ENCODE measurements around the gene FCN3. TPM values are rescaled to one million over a fixed set of nuclear protein-coding genes. Genes with fewer than 3 reads are reported as not detected.
A peak's percentile ranks its signal among the peaks of the same experiment; 100 is the strongest.

The FCN3 gene
- total RNA-seq, 4 donors from 2014 or later: 2.3 to 7.1 (median 3.7) TPM

DNA sequence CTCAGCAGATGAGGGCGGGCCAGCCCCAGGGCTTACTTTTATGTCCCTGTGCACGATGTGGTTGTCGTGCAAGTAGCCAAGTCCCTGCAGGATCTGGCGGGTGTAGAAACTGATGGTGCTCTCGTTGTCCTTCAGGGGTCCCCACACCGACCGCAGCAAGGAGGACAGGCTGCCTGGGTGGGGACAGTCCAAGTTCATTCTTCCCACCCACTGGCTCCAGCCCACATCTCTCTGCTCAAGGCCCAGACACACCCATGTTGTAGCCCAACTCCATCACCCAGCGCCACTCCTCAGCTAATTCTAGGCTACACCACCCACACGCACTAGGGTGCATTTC lies 14.8 kb downstream of the FCN3 start:
- no peak for TF ChIP-seq POLR2AphosphoS5 (IDR thresholded peaks at IDR 0.05)
- TF ChIP-seq, protein P1, sequence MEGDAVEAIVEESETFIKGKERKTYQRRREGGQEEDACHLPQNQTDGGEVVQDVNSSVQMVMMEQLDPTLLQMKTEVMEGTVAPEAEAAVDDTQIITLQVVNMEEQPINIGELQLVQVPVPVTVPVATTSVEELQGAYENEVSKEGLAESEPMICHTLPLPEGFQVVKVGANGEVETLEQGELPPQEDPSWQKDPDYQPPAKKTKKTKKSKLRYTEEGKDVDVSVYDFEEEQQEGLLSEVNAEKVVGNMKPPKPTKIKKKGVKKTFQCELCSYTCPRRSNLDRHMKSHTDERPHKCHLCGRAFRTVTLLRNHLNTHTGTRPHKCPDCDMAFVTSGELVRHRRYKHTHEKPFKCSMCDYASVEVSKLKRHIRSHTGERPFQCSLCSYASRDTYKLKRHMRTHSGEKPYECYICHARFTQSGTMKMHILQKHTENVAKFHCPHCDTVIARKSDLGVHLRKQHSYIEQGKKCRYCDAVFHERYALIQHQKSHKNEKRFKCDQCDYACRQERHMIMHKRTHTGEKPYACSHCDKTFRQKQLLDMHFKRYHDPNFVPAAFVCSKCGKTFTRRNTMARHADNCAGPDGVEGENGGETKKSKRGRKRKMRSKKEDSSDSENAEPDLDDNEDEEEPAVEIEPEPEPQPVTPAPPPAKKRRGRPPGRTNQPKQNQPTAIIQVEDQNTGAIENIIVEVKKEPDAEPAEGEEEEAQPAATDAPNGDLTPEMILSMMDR (IDR thresholded peaks at IDR 0.05): no peak
- Histone ChIP-seq H3K27me3 (no peaks in the 10 kb centered on the region), H3K36me3 (peaks cover 96% of the 10 kb centered on the region), H3K4me1 (peaks cover 46% of the 10 kb centered on the region), H3K27ac (no peak overlapping the region), H3K4me3 (no peak overlapping the region), H3K9me3 (no peaks in the 10 kb centered on the region)
- DNase-seq (ENCODE audit: low spot score in 2 of 2): no peak
- WGBS: 69% methylated on average over 3 of the region's 9 CpGs

DNA sequence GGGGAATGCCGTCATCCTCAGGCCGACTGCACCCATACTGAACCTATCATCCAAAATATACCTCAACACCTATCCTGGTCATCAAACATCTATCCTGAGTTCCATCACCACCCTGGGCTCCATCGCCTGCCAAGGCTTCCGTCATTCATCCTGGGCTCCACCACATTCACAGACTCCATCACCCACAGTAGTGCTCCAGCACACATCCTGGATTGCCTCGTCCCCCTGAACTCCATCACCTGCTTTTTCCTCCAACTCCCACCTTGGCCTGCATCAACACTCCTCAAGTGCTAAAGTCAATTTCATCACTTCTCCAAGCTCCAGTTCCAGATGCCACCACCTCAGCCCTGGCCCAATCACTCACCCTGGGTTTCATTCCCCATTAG lies 15.7 kb downstream of the FCN3 start:
- Histone ChIP-seq H3K4me3 (no peak overlapping the region), H3K4me1 (peaks cover 37% of the 10 kb centered on the region), H3K27me3 (no peaks in the 10 kb centered on the region), H3K27ac (no peak overlapping the region), H3K9me3 (no peaks in the 10 kb centered on the region), H3K36me3 (peaks cover 97% of the 10 kb centered on the region)
- TF ChIP-seq EP300 (IDR thresholded peaks at IDR 0.05) (no peak), POLR2A (IDR thresholded peaks at IDR 0.05) (no peak), POLR2AphosphoS5 (IDR thresholded peaks at IDR 0.05) (no peak)
- TF ChIP-seq, protein P1 (IDR thresholded peaks at IDR 0.05): no peak
- no peak for DNase-seq (ENCODE audit: low spot score in 2 of 2)
- WGBS: 92% methylated on average over 5 of the region's 5 CpGs

DNA sequence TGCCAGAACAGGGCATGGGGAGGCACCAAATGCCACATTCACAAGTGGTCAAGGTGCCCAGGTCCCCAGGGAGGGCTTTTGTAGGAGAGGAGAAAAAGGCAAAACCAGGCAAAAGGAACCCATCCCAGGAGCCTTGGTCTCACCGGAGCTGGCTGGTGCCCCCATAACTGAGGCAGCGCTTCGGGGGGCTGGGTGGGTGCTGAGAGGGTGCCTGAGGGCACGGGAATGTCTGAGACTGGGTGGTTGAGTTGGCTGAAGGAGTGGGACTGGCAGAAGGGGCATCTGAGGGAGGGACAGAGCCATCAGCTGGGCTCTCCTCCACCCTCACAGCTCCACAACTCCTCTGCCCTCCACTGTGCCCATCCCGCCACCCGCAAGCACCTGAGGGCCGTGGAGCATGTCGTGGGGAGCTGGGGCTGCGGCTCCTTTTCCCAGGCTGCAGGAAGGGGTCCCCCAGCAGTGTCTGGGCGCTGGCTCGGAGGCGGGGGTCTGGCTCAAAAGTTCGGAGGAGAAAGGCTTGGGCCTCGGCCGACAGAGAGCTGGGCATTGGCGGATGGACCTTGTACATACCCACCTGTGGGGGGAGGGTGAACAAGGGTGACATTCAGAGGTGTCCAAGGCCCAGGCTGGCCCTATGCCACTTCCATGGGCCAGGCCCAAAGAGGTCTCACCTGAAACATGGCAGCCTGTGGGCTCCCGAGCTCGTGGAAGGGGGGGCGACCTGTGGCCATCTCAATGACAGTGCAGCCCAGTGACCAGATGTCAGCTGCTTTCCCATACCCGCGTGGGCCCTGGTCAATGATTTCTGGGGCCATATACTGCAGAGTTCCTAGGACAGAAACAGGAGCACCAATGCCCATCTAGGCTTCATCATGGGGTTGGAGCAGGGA lies 16.3 kb downstream of the FCN3 start:
- no peak for DNase-seq (ENCODE audit: low spot score in 2 of 2)
- Histone ChIP-seq H3K36me3 (peaks cover 97% of the 10 kb centered on the region), H3K4me1 (peaks cover 32% of the 10 kb centered on the region), H3K9me3 (no peaks in the 10 kb centered on the region), H3K4me3 (no peak overlapping the region), H3K27me3 (no peaks in the 10 kb centered on the region), H3K27ac (no peak overlapping the region)
- 94% methylated on average over 15 of the region's 21 CpGs for WGBS
- TF ChIP-seq POLR2A (IDR thresholded peaks at IDR 0.05): no peak
- no peak for TF ChIP-seq POLR2AphosphoS5 (IDR thresholded peaks at IDR 0.05)
- TF ChIP-seq, protein P1 (IDR thresholded peaks at IDR 0.05): no peak
- TF ChIP-seq EP300 (IDR thresholded peaks at IDR 0.05): no peak

DNA sequence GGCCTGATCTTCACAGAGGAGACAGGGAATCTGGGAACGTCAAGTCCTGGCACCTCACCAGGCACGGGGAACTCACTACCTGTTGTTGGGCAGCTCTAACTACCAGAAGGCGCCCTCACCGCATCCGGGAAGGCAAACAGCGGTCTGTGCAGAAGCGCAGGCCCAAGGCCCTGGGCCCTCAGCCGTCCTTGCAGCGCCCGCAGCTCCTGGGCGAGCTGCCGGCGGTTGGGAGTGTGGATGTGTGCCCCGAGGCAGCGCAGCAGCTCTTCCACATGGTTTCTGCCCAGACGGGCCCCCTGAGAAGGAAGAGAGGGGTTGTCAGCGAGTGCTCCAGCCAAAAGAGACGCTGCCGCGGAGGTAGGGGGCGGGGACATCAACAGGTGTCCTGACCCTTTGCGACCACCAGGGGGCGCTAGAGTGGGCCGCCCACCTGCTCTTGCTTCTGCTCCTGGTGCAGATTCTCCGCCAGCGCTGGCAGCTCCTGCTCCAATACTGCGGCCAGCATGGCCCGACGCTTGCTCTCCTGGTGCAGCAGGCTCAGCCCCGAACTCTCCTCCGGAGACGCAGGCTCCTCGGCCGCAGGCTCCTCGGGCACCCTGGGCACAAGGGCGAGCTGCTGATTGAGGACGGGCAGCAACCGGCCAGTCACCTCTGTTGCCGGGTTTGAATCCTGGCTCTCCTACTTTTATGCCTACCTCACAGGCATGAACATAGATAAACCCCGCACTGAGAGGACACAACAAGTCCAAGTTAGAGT lies 17.2 kb downstream of the FCN3 start:
- no peak for TF ChIP-seq POLR2AphosphoS5 (IDR thresholded peaks at IDR 0.05)
- TF ChIP-seq, protein P1 (IDR thresholded peaks at IDR 0.05): peak; percentile 92 to 97
- H3K27me3 ChIP-seq: no peaks in the 10 kb centered on the region
- DNase-seq (ENCODE audit: low spot score in 2 of 2): no peak
- peaks cover 32% of the 10 kb centered on the region for H3K4me1 ChIP-seq
- H3K27ac ChIP-seq: peak overlapping the region; percentile 50
- H3K36me3 ChIP-seq: peaks cover 92% of the 10 kb centered on the region
- peak overlapping the region; percentile 25 for H3K4me3 ChIP-seq
- no peaks in the 10 kb centered on the region for H3K9me3 ChIP-seq
- 39% methylated on average over 22 of the region's 40 CpGs for WGBS

DNA sequence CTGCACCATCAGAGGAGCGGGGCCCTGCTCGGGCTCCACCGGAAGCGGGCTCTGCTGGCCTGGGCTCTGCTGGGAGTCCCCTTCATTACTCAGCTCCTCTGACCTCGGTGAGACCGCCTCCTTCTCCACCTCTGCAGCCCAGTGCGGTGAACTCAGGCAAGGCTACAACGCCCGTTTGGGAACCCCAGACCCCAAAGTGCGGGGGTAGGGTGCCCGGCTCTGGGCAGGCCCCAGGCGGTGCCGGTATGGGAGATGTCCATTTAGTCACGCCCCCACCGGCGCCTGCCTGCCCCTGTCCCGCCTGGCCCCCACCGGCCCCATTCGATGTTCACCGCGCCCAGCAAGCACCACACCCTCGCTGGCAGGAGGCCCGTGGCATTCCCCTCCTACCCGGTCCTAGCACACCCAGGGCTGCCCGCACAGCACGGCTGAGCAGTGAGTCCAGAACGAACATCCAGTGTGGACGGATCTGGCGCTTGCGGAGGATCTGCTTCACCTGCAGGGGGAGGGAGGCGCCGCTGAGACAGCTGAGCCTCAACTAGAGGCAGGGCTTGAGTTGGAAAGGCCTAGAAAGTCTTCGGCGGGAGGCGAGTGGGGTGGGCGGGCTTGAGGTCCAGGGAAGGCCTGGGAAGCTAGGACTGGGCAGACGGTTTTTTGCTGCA lies 17.9 kb downstream of the FCN3 start:
- WGBS: 89% methylated on average over 9 of the region's 37 CpGs
- Histone ChIP-seq H3K36me3 (peaks cover 85% of the 10 kb centered on the region), H3K9me3 (no peaks in the 10 kb centered on the region), H3K4me3 (peak overlapping the region; percentile 25), H3K4me1 (peaks cover 32% of the 10 kb centered on the region), H3K27ac (peak overlapping the region; percentile 50), H3K27me3 (no peaks in the 10 kb centered on the region)
- no peak for DNase-seq (ENCODE audit: low spot score in 2 of 2)
- no peak for TF ChIP-seq POLR2A (IDR thresholded peaks at IDR 0.05)
- TF ChIP-seq, protein P1 (IDR thresholded peaks at IDR 0.05): no peak
- no peak for TF ChIP-seq POLR2AphosphoS5 (IDR thresholded peaks at IDR 0.05)
- TF ChIP-seq EP300 (IDR thresholded peaks at IDR 0.05): no peak

Data from suprapubic skin (tissue), 4 donors.